Measurements from ENCODE around the gene FARP1.

Gene FARP1

GRCh38 chr13:98487522-98487921 is 344.6 kb downstream of the FARP1 start:
- CTCF ChIA-PET: no interaction called here
- no peak overlapping the region for H3K27ac ChIP-seq (ENCODE audit: extremely low read depth, low read depth, low read length)
- POLR2A ChIA-PET: no interaction called here

DNA sequence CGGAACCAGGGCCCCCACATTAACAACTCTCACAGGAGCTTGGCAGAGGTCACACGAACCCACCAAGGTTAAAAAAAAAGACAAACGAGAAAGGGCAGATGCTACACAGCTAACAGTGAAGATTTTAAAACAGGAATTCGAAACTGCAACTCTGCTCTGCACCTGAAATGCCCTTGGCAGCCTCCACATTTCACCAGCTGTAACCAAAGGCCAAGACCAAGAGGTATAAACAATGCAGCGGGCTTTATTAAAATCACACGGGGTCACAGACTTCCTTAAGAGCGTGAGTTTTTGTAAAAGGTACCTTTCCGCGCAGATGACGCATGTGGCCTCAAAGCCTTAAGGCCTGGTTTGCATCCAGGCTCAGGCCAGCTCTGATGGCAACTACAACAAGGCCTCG is 345.8 kb downstream of the FARP1 start:
- H3K9me3 ChIP-seq (ENCODE audit: control insufficient read depth, insufficient read depth, low read depth, low read length): no peaks in the 10 kb centered on the region
- peaks cover 6% of the 10 kb centered on the region for H3K4me1 ChIP-seq (ENCODE audit: control insufficient read depth, insufficient read depth, low read length)
- TF ChIP-seq ATF2 (tag by site-specific recombination; IDR thresholded peaks at IDR 0.05; ENCODE audit: low read depth) (no peak), ZNF292 (tag by site-specific recombination; IDR thresholded peaks at IDR 0.05; ENCODE audit: borderline replicate concordance, low read depth) (no peak), MYNN (tag by site-specific recombination; IDR thresholded peaks at IDR 0.05; ENCODE audit: borderline replicate concordance) (no peak), ZNF785 (tag by site-specific recombination; IDR thresholded peaks at IDR 0.05) (no peak), ZNF600 (tag by site-specific recombination; IDR thresholded peaks at IDR 0.05) (no peak), HIC1 (tag by site-specific recombination; IDR thresholded peaks at IDR 0.05) (no peak), ZNF473 (tag by site-specific recombination; IDR thresholded peaks at IDR 0.05) (no peak), ZNF791 (tag by site-specific recombination; IDR thresholded peaks at IDR 0.05) (no peak)
- TF ChIP-seq, protein P1, sequence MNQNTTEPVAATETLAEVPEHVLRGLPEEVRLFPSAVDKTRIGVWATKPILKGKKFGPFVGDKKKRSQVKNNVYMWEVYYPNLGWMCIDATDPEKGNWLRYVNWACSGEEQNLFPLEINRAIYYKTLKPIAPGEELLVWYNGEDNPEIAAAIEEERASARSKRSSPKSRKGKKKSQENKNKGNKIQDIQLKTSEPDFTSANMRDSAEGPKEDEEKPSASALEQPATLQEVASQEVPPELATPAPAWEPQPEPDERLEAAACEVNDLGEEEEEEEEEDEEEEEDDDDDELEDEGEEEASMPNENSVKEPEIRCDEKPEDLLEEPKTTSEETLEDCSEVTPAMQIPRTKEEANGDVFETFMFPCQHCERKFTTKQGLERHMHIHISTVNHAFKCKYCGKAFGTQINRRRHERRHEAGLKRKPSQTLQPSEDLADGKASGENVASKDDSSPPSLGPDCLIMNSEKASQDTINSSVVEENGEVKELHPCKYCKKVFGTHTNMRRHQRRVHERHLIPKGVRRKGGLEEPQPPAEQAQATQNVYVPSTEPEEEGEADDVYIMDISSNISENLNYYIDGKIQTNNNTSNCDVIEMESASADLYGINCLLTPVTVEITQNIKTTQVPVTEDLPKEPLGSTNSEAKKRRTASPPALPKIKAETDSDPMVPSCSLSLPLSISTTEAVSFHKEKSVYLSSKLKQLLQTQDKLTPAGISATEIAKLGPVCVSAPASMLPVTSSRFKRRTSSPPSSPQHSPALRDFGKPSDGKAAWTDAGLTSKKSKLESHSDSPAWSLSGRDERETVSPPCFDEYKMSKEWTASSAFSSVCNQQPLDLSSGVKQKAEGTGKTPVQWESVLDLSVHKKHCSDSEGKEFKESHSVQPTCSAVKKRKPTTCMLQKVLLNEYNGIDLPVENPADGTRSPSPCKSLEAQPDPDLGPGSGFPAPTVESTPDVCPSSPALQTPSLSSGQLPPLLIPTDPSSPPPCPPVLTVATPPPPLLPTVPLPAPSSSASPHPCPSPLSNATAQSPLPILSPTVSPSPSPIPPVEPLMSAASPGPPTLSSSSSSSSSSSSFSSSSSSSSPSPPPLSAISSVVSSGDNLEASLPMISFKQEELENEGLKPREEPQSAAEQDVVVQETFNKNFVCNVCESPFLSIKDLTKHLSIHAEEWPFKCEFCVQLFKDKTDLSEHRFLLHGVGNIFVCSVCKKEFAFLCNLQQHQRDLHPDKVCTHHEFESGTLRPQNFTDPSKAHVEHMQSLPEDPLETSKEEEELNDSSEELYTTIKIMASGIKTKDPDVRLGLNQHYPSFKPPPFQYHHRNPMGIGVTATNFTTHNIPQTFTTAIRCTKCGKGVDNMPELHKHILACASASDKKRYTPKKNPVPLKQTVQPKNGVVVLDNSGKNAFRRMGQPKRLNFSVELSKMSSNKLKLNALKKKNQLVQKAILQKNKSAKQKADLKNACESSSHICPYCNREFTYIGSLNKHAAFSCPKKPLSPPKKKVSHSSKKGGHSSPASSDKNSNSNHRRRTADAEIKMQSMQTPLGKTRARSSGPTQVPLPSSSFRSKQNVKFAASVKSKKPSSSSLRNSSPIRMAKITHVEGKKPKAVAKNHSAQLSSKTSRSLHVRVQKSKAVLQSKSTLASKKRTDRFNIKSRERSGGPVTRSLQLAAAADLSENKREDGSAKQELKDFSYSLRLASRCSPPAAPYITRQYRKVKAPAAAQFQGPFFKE (tag by site-specific recombination; IDR thresholded peaks at IDR 0.05; ENCODE audit: borderline replicate concordance): no peak
- CTCF ChIA-PET: no interaction called here
- POLR2A ChIA-PET: no interaction called here
- H3K27ac ChIP-seq (ENCODE audit: extremely low read depth, low read depth, low read length): no peak overlapping the region
- no peak overlapping the region for H3K4me3 ChIP-seq (ENCODE audit: low read depth, low read length)
- no peaks in the 10 kb centered on the region for H3K36me3 ChIP-seq (ENCODE audit: control insufficient read depth in 2 of 2, insufficient read depth in 1 of 2, low read length in 2 of 2)

More at GRCh38 chr13:98487522-98487921, 344.6 kb downstream of the FARP1 start:
- Histone ChIP-seq H3K9me3 (ENCODE audit: control insufficient read depth, insufficient read depth, low read depth, low read length) (no peaks in the 10 kb centered on the region), H3K4me3 (ENCODE audit: low read depth, low read length) (no peak overlapping the region), H3K4me1 (ENCODE audit: control insufficient read depth, insufficient read depth, low read length) (peaks cover 12% of the 10 kb centered on the region), H3K36me3 (ENCODE audit: control insufficient read depth in 2 of 2, insufficient read depth in 1 of 2, low read length in 2 of 2) (no peaks in the 10 kb centered on the region)
- TF ChIP-seq, protein P2, sequence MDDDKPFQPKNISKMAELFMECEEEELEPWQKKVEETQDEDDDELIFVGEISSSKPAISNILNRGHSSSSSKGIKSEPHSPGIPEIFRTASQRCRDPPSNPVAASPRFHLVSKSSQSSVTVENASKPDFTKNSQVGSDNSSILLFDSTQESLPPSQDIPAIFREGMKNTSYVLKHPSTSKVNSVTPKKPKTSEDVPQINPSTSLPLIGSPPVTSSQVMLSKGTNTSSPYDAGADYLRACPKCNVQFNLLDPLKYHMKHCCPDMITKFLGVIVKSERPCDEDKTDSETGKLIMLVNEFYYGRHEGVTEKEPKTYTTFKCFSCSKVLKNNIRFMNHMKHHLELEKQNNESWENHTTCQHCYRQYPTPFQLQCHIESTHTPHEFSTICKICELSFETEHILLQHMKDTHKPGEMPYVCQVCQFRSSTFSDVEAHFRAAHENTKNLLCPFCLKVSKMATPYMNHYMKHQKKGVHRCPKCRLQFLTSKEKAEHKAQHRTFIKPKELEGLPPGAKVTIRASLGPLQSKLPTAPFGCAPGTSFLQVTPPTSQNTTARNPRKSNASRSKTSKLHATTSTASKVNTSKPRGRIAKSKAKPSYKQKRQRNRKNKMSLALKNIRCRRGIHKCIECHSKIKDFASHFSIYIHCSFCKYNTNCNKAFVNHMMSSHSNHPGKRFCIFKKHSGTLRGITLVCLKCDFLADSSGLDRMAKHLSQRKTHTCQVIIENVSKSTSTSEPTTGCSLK (tag by site-specific recombination; IDR thresholded peaks at IDR 0.05): no peak
- no peak for TF ChIP-seq ZNF660 (tag by site-specific recombination; IDR thresholded peaks at IDR 0.05)
